HG02763 (cell line): ENCODE results near the gene MDH1B.
"Not testable (repeated sequence)": the region's sequence is repeated elsewhere in the genome, so short reads cannot be mapped to it uniquely, and the experiment has no call there.

Source experiments
- ATAC-seq: cut with Tn5 transposase; IDR thresholded peaks from one replicate; pipeline ENCODE4 v1.9.1; 2021; ENCODE audit warnings: mild to moderate bottlenecking, moderate library complexity; ENCODE audit not compliant: unreplicated experiment

Gene MDH1B

GRCh38 chr2:206765242-206766056 lies at the start of gene MDH1B, which contains the start of gene FASTKD2:
TSS of gene MDH1B (minus strand) at chr2:206765328. CDS start at chr2:206765271, 57 bp downstream.
TSS of gene FASTKD2 (plus strand) at chr2:206765606. CDS start at chr2:206766694, 1,088 bp downstream.
- ATAC-seq = peak; percentile 93

- ATAC-seq = no peak
These were observed 49.4 kb upstream of the MDH1B start for GRCh38 chr2:206814498-206814897.

GRCh38 chr2:206812471-206812870 lies 47.3 kb upstream of the MDH1B start:
- ATAC-seq = not testable (repeated sequence)

GRCh38 chr2:206807624-206808023 lies 42.5 kb upstream of the MDH1B start:
- ATAC-seq = not testable (repeated sequence)

GRCh38 chr2:206805887-206806607 lies 40.9 kb upstream of the MDH1B start:
- ATAC-seq = no peak

GRCh38 chr2:206804326-206804725 lies 39.2 kb upstream of the MDH1B start:
- ATAC-seq = no peak

GRCh38 chr2:206802654-206803514 lies 37.8 kb upstream of the MDH1B start:
- no peak for ATAC-seq

GRCh38 chr2:206801418-206802189 lies 36.5 kb upstream of the MDH1B start:
- ATAC-seq = no peak

GRCh38 chr2:206800506-206801417 lies 35.6 kb upstream of the MDH1B start:
- peak; percentile 54 for ATAC-seq

GRCh38 chr2:206799083-206799482 lies 34.0 kb upstream of the MDH1B start:
- ATAC-seq = no peak

- ATAC-seq = no peak
These were observed 32.9 kb upstream of the MDH1B start for GRCh38 chr2:206798000-206798399.

GRCh38 chr2:206797376-206797775 lies 32.2 kb upstream of the MDH1B start:
- no peak for ATAC-seq

- no peak for ATAC-seq
These were observed 27.5 kb upstream of the MDH1B start for GRCh38 chr2:206792645-206793044.

- no peak for ATAC-seq
These were observed 25.3 kb upstream of the MDH1B start for GRCh38 chr2:206790311-206790935.

GRCh38 chr2:206784559-206785353 lies 19.6 kb upstream of the MDH1B start:
- no peak for ATAC-seq

- ATAC-seq = no peak
These were observed 18.6 kb upstream of the MDH1B start for GRCh38 chr2:206783718-206784117.

- ATAC-seq = no peak
These were observed 15.5 kb upstream of the MDH1B start for GRCh38 chr2:206780671-206781070.

- no peak for ATAC-seq
These were observed 11.3 kb upstream of the MDH1B start for GRCh38 chr2:206776432-206776831.
